GM12874 (cell line): ENCODE data around the gene ELMOD3.

Experiments used
- CTCF ChIP-seq: IDR thresholded peaks from 2 replicates; pipeline ENCODE4 v1.5.1; 2011; ENCODE audit warnings: low read depth, mild to moderate bottlenecking, control low read depth, low read length, moderate library complexity; ENCODE audit not compliant: insufficient read depth

ELMOD3 gene

GRCh38 chr2:85423525-85423924, 69.0 kb downstream of the ELMOD3 start:
- TF ChIP-seq CTCF: no peak

DNA sequence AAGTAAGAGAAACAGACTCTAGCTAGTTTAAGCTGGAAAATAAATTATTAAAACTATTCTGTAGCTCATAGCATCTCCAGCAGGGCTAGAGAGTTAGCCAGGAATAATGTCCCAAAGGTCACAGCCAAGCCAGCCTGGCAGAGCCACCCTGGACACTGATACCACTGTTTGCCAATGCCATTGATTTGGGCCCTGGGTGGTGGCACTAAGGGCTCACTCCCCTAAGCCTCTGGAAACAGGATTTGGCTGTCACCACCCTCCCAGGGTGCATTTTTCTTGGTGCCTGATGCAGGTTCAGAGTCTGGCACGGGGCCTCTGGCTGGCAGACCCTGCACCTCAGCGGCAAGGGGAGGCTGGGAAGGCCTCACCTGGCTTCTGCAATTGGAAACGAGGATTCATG, 71.0 kb downstream of the ELMOD3 start:
- TF ChIP-seq CTCF: no peak

DNA sequence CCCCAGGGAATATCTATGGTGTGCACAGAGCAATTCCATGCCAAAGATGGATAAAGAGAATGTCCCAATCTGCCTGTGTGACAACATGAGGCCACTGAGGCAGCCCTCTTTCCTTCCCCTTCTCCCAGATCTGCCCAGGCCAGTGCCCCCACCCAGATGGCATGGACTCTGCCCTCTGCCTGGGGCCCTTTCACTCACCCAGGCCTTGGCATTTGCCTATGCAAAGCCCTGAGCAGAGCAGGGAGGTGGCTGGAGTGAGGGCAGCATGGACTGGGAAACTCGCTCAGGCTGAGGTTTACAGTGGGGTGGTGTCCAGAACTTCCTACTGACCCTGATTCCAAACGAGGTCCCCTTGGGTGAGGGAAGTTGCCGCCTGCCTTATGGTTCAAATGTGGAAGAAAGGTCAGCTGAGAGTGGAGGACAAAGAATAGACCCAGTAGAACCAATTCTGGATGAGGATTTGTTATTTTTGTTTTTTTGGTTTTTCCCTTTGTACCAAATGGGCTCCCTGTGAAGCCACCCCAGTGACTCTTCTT, 72.8 kb downstream of the ELMOD3 start:
- no peak for TF ChIP-seq CTCF

DNA sequence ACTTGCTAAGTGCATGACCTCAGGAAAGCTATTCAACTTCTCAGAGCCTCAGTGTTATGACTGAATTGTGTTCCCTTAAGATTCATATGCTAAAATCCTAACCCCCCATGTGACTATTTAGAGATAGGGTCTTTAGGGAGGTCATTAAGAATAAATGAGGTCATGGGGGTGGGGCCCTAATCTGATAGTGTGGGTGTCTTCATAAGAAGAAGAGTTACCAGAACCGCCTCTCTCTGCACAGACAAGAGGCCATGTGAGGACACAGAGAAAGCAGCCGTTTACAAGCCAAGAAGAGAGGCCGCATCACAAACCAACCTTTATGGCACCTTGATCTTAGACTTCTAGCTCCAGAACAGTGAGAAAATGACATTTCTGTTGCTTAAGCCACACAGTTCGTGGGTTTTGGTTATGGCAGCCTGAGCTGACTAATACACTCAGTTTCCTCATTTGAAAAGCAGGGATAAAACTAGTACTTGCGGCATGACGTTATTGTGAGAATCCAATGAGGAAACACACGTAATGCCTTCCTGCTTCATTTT, 73.8 kb downstream of the ELMOD3 start:
- no peak for TF ChIP-seq CTCF

DNA sequence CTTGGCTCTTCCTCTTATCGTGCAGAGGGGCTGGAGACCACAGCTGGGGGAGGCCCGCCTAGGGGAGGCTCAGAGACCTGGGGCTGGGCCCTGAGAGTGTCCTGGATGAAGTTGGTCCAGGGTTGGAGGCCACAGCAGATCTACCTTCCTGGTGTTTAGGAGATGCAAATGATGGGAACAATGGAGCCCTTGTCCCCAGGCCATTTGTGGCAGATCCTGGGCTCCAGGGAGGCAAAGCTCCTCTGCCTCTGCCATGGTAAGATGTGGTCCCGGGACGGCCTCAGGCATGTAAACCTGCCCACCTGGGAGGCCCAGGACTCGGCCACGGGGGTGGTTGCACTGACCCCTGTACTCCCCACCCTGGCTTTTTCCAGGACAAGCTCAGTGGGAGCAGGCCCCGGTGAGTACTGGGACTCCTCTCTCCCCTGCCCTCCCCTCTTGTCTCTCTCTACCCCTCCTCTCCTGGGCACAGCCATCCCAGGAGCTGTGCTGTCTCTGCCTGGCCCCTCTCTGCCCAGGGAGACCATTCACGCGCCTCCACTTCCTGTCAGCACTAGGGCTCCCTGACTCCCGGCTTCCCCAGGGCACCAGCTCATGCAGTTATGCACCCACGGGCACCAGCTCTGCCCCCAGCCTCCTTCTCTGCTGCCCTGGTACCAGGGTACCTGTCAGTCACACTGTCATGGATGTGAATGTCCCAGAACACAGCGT, 74.8 kb downstream of the ELMOD3 start:
- TF ChIP-seq CTCF: no peak

DNA sequence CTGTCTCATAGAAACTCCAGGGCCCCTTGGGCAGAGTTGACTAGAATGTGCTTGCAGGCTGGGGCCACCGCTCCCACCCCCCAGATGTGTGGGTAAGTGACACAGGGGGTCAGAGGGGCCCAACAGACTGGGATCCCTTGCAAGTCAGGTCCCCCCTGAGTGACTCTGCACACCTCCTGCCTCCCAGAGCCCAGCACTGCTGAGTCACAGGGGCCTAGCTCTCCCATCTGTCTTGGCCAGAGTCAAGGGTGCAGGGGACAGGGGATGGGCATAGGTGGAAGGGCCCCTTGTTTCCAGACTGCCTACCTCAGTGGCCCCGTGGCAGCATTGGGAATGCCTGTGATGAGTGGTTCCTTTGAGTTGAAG, 75.3 kb downstream of the ELMOD3 start:
- TF ChIP-seq CTCF: no peak

- no peak for TF ChIP-seq CTCF
These were observed 76.4 kb downstream of the ELMOD3 start for GRCh38 chr2:85430752-85431569.
